Left ventricle myocardium superior (tissue), 1 donor: ENCODE results near the gene P2RX1. TPM values are rescaled to one million over a fixed set of nuclear protein-coding genes. Genes with fewer than 3 reads are reported as not detected.
"Not testable (repeated sequence)": the region's sequence is repeated elsewhere in the genome, so short reads cannot be mapped to it uniquely, and the experiment has no call there.

ENCODE experiments used
- ATAC-seq: fragments of 200-7000 bp; cut with Tn5 transposase; one replicate; pipeline ENCODE4 v1.9.1; 2020; ENCODE audit warnings: mild to moderate bottlenecking, moderate library complexity
- DNase-seq: peaks from one replicate; pipeline ENCODE4 v3.0.0-alpha.2; 2020
- intact Hi-C: fragments of 100-400 bp; cut with micrococcal nuclease; formaldehyde crosslinking; loops from one replicate; pipeline ENCODE4 v1.11.0; 2022
- total RNA-seq: library from RNA; stranded (reverse); fragmentation: NEBNext Ultra II Directional; extraction: Animal tissue kit (Norgen Biotek cat#: 25700); gene quantifications from one replicate; pipeline ENCODE4 v1.2.1, GENCODE V29; 2021
- donor health status: DM: no; HTN: yes; CAD: no; lungs with severe emphysema.

P2RX1 gene
- total RNA-seq, 1 donor from 2014 or later = 0.17 TPM

DNA sequence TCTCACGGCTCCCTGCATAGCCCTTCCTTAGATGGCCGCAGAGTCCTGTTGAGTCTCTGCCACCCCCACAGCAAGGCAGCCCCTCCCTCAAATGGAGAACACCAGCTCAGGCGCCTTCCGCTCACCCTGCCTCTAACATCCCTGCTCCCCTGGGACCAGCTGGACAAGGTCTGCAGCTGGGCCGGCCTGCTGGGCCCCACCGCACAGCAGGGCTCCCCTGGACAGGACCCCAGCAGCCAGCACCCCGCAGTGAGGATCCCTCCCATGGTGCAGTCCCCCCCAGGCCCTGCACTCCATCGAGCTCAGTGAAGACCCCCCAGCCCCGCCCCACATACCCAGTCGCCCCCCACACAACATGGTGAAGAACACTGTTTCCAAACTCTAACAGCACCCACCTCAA lies 37.8 kb upstream of the P2RX1 start:
- intact Hi-C loops = no loop called here
- DNase-seq (no peak), ATAC-seq (no peak)

- ATAC-seq (no peak), DNase-seq (no peak)
- intact Hi-C loops = no loop called here
These were observed 37.3 kb upstream of the P2RX1 start for GRCh38 chr17:3953542-3953941.

- ATAC-seq (no peak), DNase-seq (no peak)
- intact Hi-C loops = no loop called here
These were observed 35.9 kb upstream of the P2RX1 start for GRCh38 chr17:3952186-3952585.

GRCh38 chr17:3951420-3951819 lies 35.2 kb upstream of the P2RX1 start:
- DNase-seq (no peak), ATAC-seq (no peak)
- intact Hi-C loops = no loop called here

DNA sequence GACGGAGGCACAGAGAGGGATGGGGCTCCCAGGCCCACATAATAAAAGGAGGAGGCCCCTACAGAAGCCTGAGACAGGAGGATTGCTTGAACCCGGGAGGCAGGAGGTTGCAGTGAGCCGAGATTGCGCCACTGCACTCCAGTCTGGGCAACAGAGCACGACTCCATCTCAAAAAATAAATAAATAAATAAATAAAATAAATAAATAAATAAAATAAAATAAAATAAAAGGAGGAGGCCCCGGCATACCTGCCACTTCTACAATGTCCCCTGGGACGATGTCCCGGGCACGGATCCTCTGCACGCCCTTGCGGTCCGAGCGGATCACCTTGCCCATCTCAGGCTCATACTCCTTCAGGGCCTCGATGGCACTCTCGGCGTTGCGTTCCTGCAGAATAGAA lies 34.7 kb upstream of the P2RX1 start:
- ATAC-seq (no peak), DNase-seq (no peak)
- intact Hi-C loops = no loop called here

DNA sequence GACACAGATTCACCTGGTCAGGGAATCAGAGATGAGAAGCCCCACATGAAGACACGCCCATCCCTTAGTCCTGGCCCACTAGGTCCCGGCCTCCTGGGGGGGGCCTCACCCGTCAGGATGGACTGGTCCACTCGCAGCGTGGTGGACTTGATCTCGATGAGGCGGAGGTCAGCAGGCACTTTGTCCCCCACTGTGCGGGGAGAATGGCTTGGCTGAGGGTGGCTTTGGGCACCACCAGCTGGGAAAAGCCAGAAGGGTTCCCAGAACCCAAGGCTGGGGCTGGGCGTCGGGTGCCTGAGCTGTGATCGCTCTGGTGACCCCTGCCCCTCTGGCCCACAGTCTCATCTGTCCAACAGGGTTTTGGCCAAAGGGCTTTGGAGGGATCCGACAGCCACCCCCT lies 34.3 kb upstream of the P2RX1 start:
- intact Hi-C loops = no loop called here
- no peak for ATAC-seq
- DNase-seq = no peak

GRCh38 chr17:3949418-3949817 lies 33.2 kb upstream of the P2RX1 start:
- intact Hi-C loops = no loop called here
- ATAC-seq = no peak
- DNase-seq = no peak

DNA sequence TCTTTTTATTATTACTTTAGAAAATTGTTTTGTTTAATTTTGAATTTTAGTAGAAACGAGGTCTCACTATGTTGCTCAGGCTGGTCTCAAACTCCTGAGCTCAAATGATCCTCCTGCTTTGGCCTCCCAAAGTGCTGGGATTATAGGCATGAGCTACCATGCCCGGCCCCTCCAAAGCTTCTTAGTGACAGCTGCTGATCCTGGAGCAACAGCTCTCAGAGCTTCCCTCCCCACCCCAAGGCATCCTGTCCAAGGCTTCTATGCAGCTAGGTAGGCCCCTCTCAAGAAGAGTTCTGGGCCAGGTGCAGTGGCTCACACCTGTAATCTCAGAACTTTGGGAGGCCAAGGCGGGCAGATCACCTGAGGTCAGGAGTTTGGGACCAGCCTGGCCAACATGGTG lies 32.3 kb upstream of the P2RX1 start:
- intact Hi-C loops, ATAC-seq, DNase-seq: not testable (repeated sequence)

DNA sequence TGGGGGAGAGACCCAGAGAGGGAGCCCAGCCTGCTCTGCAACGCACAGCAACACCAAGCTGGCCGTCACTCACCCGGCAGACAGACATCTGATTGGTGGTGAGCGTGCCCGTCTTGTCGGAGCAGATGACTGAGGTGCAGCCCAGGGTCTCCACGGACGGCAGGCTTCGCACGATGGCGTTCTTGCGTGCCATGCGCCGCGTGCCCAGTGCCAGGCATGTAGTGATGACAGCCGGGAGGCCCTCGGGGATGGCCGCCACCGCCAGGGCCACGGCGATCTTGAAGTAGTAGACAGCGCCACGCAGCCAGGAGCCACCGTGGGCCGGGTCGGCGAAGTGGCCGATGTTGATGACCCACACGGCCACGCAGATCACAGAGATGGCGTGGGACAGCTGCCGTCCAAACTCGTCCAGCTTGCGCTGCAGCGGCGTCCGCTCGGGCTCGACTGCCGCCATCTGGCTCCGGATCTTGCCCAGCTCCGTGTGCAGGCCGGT lies 31.1 kb upstream of the P2RX1 start:
- intact Hi-C loops = no loop called here
- no peak for ATAC-seq
- DNase-seq = no peak

- intact Hi-C loops = no loop called here
- ATAC-seq (no peak), DNase-seq (no peak)
These were observed 30.5 kb upstream of the P2RX1 start for GRCh38 chr17:3946711-3947235.

DNA sequence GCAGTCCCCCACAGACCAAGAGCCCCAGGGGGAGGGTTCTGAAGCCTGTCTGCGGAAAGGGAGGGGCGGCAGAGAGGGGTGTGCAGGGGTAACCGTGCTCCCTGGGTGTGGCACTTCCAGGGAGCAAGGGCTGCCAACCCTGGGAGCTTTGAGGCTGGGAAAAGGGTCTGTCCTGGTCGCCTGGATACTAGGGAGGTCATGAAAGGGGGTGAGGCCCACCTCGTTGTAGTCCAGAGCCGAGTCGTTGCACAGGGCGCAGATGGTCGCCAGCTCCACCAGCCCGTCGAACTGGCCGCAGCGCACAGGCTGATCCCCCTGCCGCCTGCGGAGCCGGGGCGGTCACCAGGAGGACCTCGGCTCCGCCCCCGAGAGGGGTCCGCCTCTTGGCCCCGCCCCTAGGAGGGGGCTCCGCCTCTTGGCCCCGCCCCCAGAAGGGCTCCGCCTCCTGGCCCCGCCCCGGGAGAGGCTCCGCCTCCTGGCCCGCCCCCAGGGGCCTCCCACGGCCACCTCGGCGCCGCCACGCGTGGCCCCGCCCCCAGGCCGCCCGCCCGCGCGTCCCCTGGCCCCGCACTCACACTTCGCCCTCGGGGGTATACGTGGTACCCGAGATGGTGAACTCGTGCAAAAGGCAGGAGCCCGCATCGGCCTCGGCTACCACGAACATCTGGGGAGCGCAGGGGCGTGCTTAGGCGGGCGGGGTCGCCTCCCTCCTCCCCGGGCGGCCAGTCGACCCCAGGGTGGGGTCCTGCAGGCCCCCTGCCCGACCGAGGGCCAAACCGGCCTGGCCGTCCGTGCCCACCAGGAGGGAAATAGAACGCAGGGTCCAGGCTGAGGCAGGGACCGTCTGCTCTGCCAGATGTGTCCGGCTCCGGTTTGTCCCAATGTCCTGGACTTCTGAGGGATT lies 28.5 kb upstream of the P2RX1 start:
- intact Hi-C loops = no loop called here
- peak; percentile 96 for ATAC-seq
- peak; percentile 80 for DNase-seq

- DNase-seq (no peak), ATAC-seq (no peak)
- intact Hi-C loops = no loop called here
These were observed 27.1 kb upstream of the P2RX1 start for GRCh38 chr17:3943240-3943891.

- no peak for ATAC-seq
- no peak for DNase-seq
- intact Hi-C loops = no loop called here
These were observed 24.9 kb upstream of the P2RX1 start for GRCh38 chr17:3940965-3941698.

DNA sequence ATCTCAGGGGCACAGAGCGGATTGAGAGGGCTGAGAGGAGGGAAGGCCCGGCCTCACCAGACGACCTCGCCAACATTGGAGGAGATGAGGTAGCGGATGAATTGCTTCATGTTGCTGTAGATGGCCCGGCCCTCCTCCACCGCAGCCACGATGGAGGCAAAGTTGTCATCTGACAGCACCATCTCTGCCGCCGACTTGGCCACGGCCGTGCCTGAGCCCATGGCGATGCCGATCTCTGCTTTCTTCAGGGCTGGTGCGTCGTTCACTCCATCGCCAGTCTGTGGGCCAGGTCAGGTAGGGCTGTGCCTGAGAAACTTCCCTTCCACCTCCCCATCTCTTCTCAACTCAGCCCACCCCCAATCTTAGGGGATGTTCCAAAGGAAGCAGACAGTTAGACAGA lies 21.1 kb upstream of the P2RX1 start:
- no peak for ATAC-seq
- intact Hi-C loops = no loop called here
- DNase-seq = no peak

- no peak for ATAC-seq
- DNase-seq = no peak
- intact Hi-C loops = no loop called here
These were observed 19.6 kb upstream of the P2RX1 start for GRCh38 chr17:3935825-3936355.

- ATAC-seq (peak; percentile 97), DNase-seq (peak; percentile 84)
- intact Hi-C loops = no loop called here
These were observed 18.9 kb upstream of the P2RX1 start for GRCh38 chr17:3935140-3935542.

GRCh38 chr17:3929764-3930163 lies 13.5 kb upstream of the P2RX1 start:
- no peak for DNase-seq
- intact Hi-C loops = no loop called here
- no peak for ATAC-seq

GRCh38 chr17:3929181-3929580 lies 12.9 kb upstream of the P2RX1 start:
- intact Hi-C loops = no loop called here
- DNase-seq (no peak), ATAC-seq (no peak)

- intact Hi-C loops = no loop called here
- ATAC-seq (no peak), DNase-seq (no peak)
These were observed 12.1 kb upstream of the P2RX1 start for GRCh38 chr17:3928406-3928805.
